Mesenchymal stem cell (in vitro differentiated cells and primary cell): Measurements from ENCODE around the gene GLYATL1B.
A peak's percentile ranks its signal among the peaks of the same experiment; 100 is the strongest.
"Not testable (repeated sequence)": the region's sequence is repeated elsewhere in the genome, so short reads cannot be mapped to it uniquely, and the experiment has no call there.

ENCODE experiments used
- DNase-seq: peaks from one replicate; pipeline ENCODE4 v3.0.0-alpha.2; 2013
- H2AFZ ChIP-seq: one replicate; pipeline ENCODE4 v1.6.1; 2013; ENCODE audit warnings: low read depth, mild to moderate bottlenecking, control low read depth, inconsistent platforms, low read length, moderate library complexity
- H2AK5ac ChIP-seq: 2 replicates; pipeline ENCODE4 v1.6.1; 2013; ENCODE audit warnings: low read length, moderate library complexity, mild to moderate bottlenecking, inconsistent platforms; ENCODE audit not compliant: severe bottlenecking
- H2BK120ac ChIP-seq: one replicate; pipeline ENCODE4 v1.6.1; 2013; ENCODE audit warnings: low read depth, mild to moderate bottlenecking, inconsistent platforms, low read length, moderate library complexity
- H2BK12ac ChIP-seq, 2 experiments: one replicate each; pipeline ENCODE4 v1.6.1; 2013; ENCODE audit warnings: inconsistent platforms in 2 of 2, low read length in 2 of 2, mild to moderate bottlenecking in 2 of 2, moderate library complexity in 2 of 2, control low read depth in 1 of 2
- H2BK15ac ChIP-seq: one replicate; pipeline ENCODE4 v1.6.1; 2013; ENCODE audit warnings: mild to moderate bottlenecking, low read depth, inconsistent platforms; ENCODE audit not compliant: poor library complexity, severe bottlenecking
- H2BK5ac ChIP-seq: 2 replicates; pipeline ENCODE4 v1.6.1; 2013; ENCODE audit warnings: low read depth, mild to moderate bottlenecking, low read length, control low read depth, inconsistent platforms; ENCODE audit not compliant: poor library complexity, severe bottlenecking
- H3K14ac ChIP-seq, 2 experiments: one replicate each; pipeline ENCODE4 v1.6.1; 2013; ENCODE audit warnings: inconsistent platforms in 2 of 2, low read length in 2 of 2, control low read depth in 1 of 2, mild to moderate bottlenecking in 1 of 2, moderate library complexity in 1 of 2
- H3K18ac ChIP-seq, 2 experiments: one replicate each; pipeline ENCODE4 v1.6.1; 2013; ENCODE audit warnings: inconsistent platforms in 2 of 2, low read length in 2 of 2, control low read depth in 1 of 2, low read depth in 1 of 2, mild to moderate bottlenecking in 1 of 2
- H3K23ac ChIP-seq, 2 experiments: one replicate each; pipeline ENCODE4 v1.6.1; 2013; ENCODE audit warnings: inconsistent platforms in 2 of 2, low read length in 2 of 2, mild to moderate bottlenecking in 2 of 2, moderate library complexity in 2 of 2, control low read depth in 1 of 2
- H3K27ac ChIP-seq: 2 replicates; pipeline ENCODE4 v1.5.1; 2013; ENCODE audit warnings: mild to moderate bottlenecking, moderate library complexity, low read length, control low read depth, inconsistent platforms; ENCODE audit not compliant: poor library complexity, severe bottlenecking
- H3K27me3 ChIP-seq, 2 experiments: 2 replicates each; pipeline versions ENCODE4 v1.6.1 to v1.7.0; 2013; ENCODE audit warnings: low read length in 2 of 2, mild to moderate bottlenecking in 2 of 2, moderate library complexity in 2 of 2, control low read depth in 1 of 2, inconsistent platforms in 1 of 2; ENCODE audit not compliant: control insufficient read depth in 1 of 2, insufficient read depth in 1 of 2
- H3K36me3 ChIP-seq, 2 experiments: 2 replicates each; pipeline versions ENCODE4 v1.6.1 to v1.7.0; 2013; ENCODE audit warnings: low read length in 2 of 2, control low read depth in 1 of 2, inconsistent platforms in 1 of 2, low read depth in 1 of 2, mild to moderate bottlenecking in 1 of 2; ENCODE audit not compliant: insufficient read depth in 2 of 2, control insufficient read depth in 1 of 2
- H3K4ac ChIP-seq, 2 experiments: one replicate each; pipeline ENCODE4 v1.6.1; 2013; ENCODE audit warnings: inconsistent platforms in 2 of 2, low read length in 2 of 2, mild to moderate bottlenecking in 2 of 2, moderate library complexity in 2 of 2, control low read depth in 1 of 2, low read depth in 1 of 2
- H3K4me1 ChIP-seq: 2 replicates; pipeline ENCODE4 v1.6.1; 2013; ENCODE audit warnings: low read depth, low read length, control low read depth; ENCODE audit not compliant: control insufficient read depth, insufficient read depth
- H3K4me2 ChIP-seq: 2 replicates; pipeline ENCODE4 v1.6.1; 2013; ENCODE audit warnings: low read length, mild to moderate bottlenecking, inconsistent platforms; ENCODE audit not compliant: poor library complexity, severe bottlenecking
- H3K4me3 ChIP-seq, 2 experiments: 2 replicates each; pipeline versions ENCODE4 v1.5.1 to v1.7.0; 2013; ENCODE audit warnings: low read length in 2 of 2, mild to moderate bottlenecking in 2 of 2, control low read depth in 1 of 2, low read depth in 1 of 2; ENCODE audit not compliant: insufficient read depth in 1 of 2
- H3K79me1 ChIP-seq: replicated peaks from 2 replicates; pipeline ENCODE4 v1.6.1; 2013; ENCODE audit warnings: mild to moderate bottlenecking, control low read depth, low read length, inconsistent platforms; ENCODE audit not compliant: poor library complexity, severe bottlenecking
- H3K9ac ChIP-seq: 2 replicates; pipeline ENCODE4 v1.7.0; 2013; ENCODE audit warnings: mild to moderate bottlenecking, low read length, moderate library complexity
- H3K9me3 ChIP-seq: 2 replicates; pipeline ENCODE4 v1.7.0; 2013; ENCODE audit warnings: mild to moderate bottlenecking, low read length; ENCODE audit not compliant: control insufficient read depth
- H4K8ac ChIP-seq: one replicate; pipeline ENCODE4 v1.6.1; 2013; ENCODE audit warnings: inconsistent platforms, mild to moderate bottlenecking, low read length, moderate library complexity
- H4K91ac ChIP-seq: one replicate; pipeline ENCODE4 v1.6.1; 2013; ENCODE audit warnings: mild to moderate bottlenecking, low read length, inconsistent platforms
- WGBS: methylation state at CpG from one replicate; pipeline ENCODE4 v1.1.7; 2013; ENCODE audit warnings: mixed read lengths; 5-methylcytosine and 5-hydroxymethylcytosine counted together

Gene GLYATL1B

GRCh38 chr11:59136551-59136950 is 50.4 kb downstream of the GLYATL1B start:
- not testable (repeated sequence) for H3K14ac ChIP-seq, H3K27ac ChIP-seq, H3K79me1 ChIP-seq, H2AFZ ChIP-seq, H3K4ac ChIP-seq, H3K9ac ChIP-seq, H3K23ac ChIP-seq, H3K18ac ChIP-seq, H4K91ac ChIP-seq, H2BK5ac ChIP-seq, H2BK120ac ChIP-seq, H3K27me3 ChIP-seq, DNase-seq, H3K4me3 ChIP-seq, H2BK12ac ChIP-seq, H2BK15ac ChIP-seq, H3K4me1 ChIP-seq, H3K4me2 ChIP-seq, H3K9me3 ChIP-seq, H2AK5ac ChIP-seq
- WGBS, result 80% methylated on average over 6 of the region's 6 CpGs
- H3K36me3 ChIP-seq, result peaks cover 8 to 49% of the 10 kb centered on the region in 2 experiments
- H4K8ac ChIP-seq, result peak overlapping the region; percentile 39

- Histone ChIP-seq H4K8ac (no peak overlapping the region), H2AFZ (no peak overlapping the region), H3K9ac (no peak overlapping the region), H4K91ac (no peak overlapping the region), H3K4me2 (no peak overlapping the region), H3K18ac (no peak overlapping the region), H2AK5ac (no peak overlapping the region), H3K14ac (no peak overlapping the region), H2BK120ac (no peak overlapping the region), H3K4ac (no peak overlapping the region), H2BK12ac (no peak overlapping the region), H3K36me3 (peaks cover 3 to 43% of the 10 kb centered on the region in 2 experiments), H3K23ac (no peak overlapping the region), H3K4me1 (peaks cover 5% of the 10 kb centered on the region), H3K79me1 (peaks cover 5% of the 10 kb centered on the region), H3K27ac (no peak overlapping the region), H2BK15ac (no peak overlapping the region), H3K4me3 (no peak overlapping the region), H3K9me3 (peaks cover under 1% of the 10 kb centered on the region), H2BK5ac (no peak overlapping the region), H3K27me3 (no peaks in the 10 kb centered on the region)
- WGBS, result 95% methylated on average over 17 of the region's 17 CpGs
- DNase-seq, result no peak
Observed at GRCh38 chr11:59137190-59137589, 51.1 kb downstream of the GLYATL1B start.

GRCh38 chr11:59138643-59139042 is 52.5 kb downstream of the GLYATL1B start:
- Histone ChIP-seq H3K4me1 (peaks cover 5% of the 10 kb centered on the region), H3K36me3 (peaks cover 3 to 29% of the 10 kb centered on the region in 2 experiments), H3K4ac (no peak overlapping the region), H3K23ac (no peak overlapping the region), H3K18ac (no peak overlapping the region), H3K9me3 (no peaks in the 10 kb centered on the region), H3K4me3 (no peak overlapping the region), H2AK5ac (no peak overlapping the region), H3K27me3 (no peaks in the 10 kb centered on the region), H4K91ac (no peak overlapping the region), H3K9ac (peak overlapping the region; percentile 2), H3K14ac (no peak overlapping the region), H2BK5ac (no peak overlapping the region), H4K8ac (no peak overlapping the region), H3K79me1 (peaks cover 5% of the 10 kb centered on the region), H2BK12ac (no peak overlapping the region), H3K4me2 (no peak overlapping the region), H2AFZ (no peak overlapping the region), H2BK15ac (no peak overlapping the region), H3K27ac (no peak overlapping the region), H2BK120ac (no peak overlapping the region)
- WGBS, result 100% methylated on average over 2 of the region's 2 CpGs
- DNase-seq, result no peak

- no peak for DNase-seq
- H3K27me3 ChIP-seq, result no peaks in the 10 kb centered on the region
- no peak overlapping the region for H4K91ac ChIP-seq
- peak overlapping the region in 1 of 2 experiments; percentile 85 for H3K4me3 ChIP-seq
- no peak overlapping the region for H2AK5ac ChIP-seq
- H3K9me3 ChIP-seq, result no peaks in the 10 kb centered on the region
- H3K79me1 ChIP-seq, result peaks cover 9% of the 10 kb centered on the region
- H2BK120ac ChIP-seq, result no peak overlapping the region
- H3K4me2 ChIP-seq, result no peak overlapping the region
- H2BK12ac ChIP-seq, result no peak overlapping the region
- H3K9ac ChIP-seq, result peak overlapping the region; percentile 93
- no peak overlapping the region for H2AFZ ChIP-seq
- H3K27ac ChIP-seq, result no peak overlapping the region
- no peak overlapping the region for H2BK5ac ChIP-seq
- no peak overlapping the region for H3K4ac ChIP-seq
- H3K23ac ChIP-seq, result no peak overlapping the region
- peaks cover 11% of the 10 kb centered on the region for H3K4me1 ChIP-seq
- H3K18ac ChIP-seq, result no peak overlapping the region
- no peak overlapping the region for H3K14ac ChIP-seq
- peaks cover 3 to 12% of the 10 kb centered on the region in 2 experiments for H3K36me3 ChIP-seq
- WGBS, result 88% methylated on average over 3 of the region's 4 CpGs
- H2BK15ac ChIP-seq, result no peak overlapping the region
- H4K8ac ChIP-seq, result no peak overlapping the region
Observed at GRCh38 chr11:59141191-59141590, 55.1 kb downstream of the GLYATL1B start.
